Smooth muscle cell (in vitro differentiated cells): ENCODE results near the gene BCKDHA. TPM values are rescaled to one million over a fixed set of nuclear protein-coding genes. Genes with fewer than 3 reads are reported as not detected.

Experiments
- DNase-seq: peaks from one replicate; lab custom pipeline; 2025; ENCODE audit not compliant: unreplicated experiment; lab: John Stamatoyannopoulos, UW
- H2AFZ ChIP-seq: fragments of 200-600 bp; sonication (generic); 2 replicates; pipeline ENCODE4 v1.6.0; 2016; ENCODE audit warnings: antibody characterized with exemption, low read depth, mild to moderate bottlenecking
- H3F3A ChIP-seq: fragments of 200-600 bp; sonication (generic); 2 replicates; pipeline ENCODE4 v1.6.0; 2017; ENCODE audit warnings: antibody characterized with exemption, low read depth
- H3K27ac ChIP-seq: fragments of 200-600 bp; sonication (generic); 2 replicates; pipeline ENCODE4 v1.5.1; 2016; ENCODE audit warnings: low read depth, mild to moderate bottlenecking
- H3K27me3 ChIP-seq: fragments of 200-600 bp; sonication (generic); 2 replicates; pipeline ENCODE4 v1.6.1; 2016; ENCODE audit warnings: low read depth, mild to moderate bottlenecking
- H3K36me3 ChIP-seq: fragments of 200-600 bp; sonication (generic); 2 replicates; pipeline ENCODE4 v1.5.1; 2016; ENCODE audit warnings: low read depth
- H3K4me1 ChIP-seq: fragments of 200-600 bp; sonication (generic); 2 replicates; pipeline ENCODE4 v1.5.1; 2016; ENCODE audit warnings: low read depth
- H3K4me2 ChIP-seq: fragments of 200-600 bp; sonication (generic); 2 replicates; pipeline ENCODE4 v1.6.0; 2016; ENCODE audit warnings: mild to moderate bottlenecking
- H3K4me3 ChIP-seq: fragments of 200-600 bp; sonication (generic); 2 replicates; pipeline ENCODE4 v1.5.1; 2016; ENCODE audit warnings: mild to moderate bottlenecking
- H3K79me2 ChIP-seq: fragments of 200-600 bp; sonication (generic); 2 replicates; pipeline ENCODE4 v1.6.0; 2016; ENCODE audit warnings: low read depth, mild to moderate bottlenecking
- H3K9ac ChIP-seq: fragments of 200-600 bp; sonication (generic); 2 replicates; pipeline ENCODE4 v1.6.0; 2016; ENCODE audit warnings: low read depth
- H3K9me3 ChIP-seq: fragments of 200-600 bp; sonication (generic); replicated peaks from 2 replicates; pipeline ENCODE4 v1.5.1; 2016; ENCODE audit warnings: low read depth
- H4K20me1 ChIP-seq: fragments of 200-600 bp; sonication (generic); 2 replicates; pipeline ENCODE4 v1.6.0; 2016; ENCODE audit warnings: low read depth
- CTCF ChIP-seq: fragments of 200-600 bp; sonication (generic); IDR thresholded peaks from 2 replicates; pipeline ENCODE4 v1.5.1; 2017; ENCODE audit warnings: borderline replicate concordance, mild to moderate bottlenecking, antibody characterized with exemption; ENCODE audit not compliant: insufficient read depth, poor library complexity, severe bottlenecking
- WGBS: methylation state at CpG from one replicate; pipeline ENCODE4 v1.1.7; 2016; ENCODE audit warnings: low lambda C conversion rate; 5-methylcytosine and 5-hydroxymethylcytosine counted together
- polyA plus RNA-seq: library from polyadenylated mRNA; unstranded; fragments of >200 nt; fragmentation: Nextera tagmentation; extraction: Ambion mirVana; gene quantifications from 2 replicates; pipeline ENCODE4 v1.2.1, GENCODE V29; 2016
- total RNA-seq: library from RNA; depleted of rRNA; stranded (reverse); fragments of >200 nt; gene quantifications from 2 replicates; pipeline ENCODE4 v1.2.3, GENCODE V29; 2014

Gene BCKDHA
- total and polyA plus RNA-seq, 2 experiments from 2014 or later, result 24.6 to 53.9 TPM

- Histone ChIP-seq H3K9me3 (no peaks in the 10 kb centered on the region), H3K4me3 (no peak overlapping the region), H3K4me1 (peaks cover 6% of the 10 kb centered on the region), H3K79me2 (no peaks in the 10 kb centered on the region), H3K27ac (no peak overlapping the region), H3K36me3 (no peaks in the 10 kb centered on the region), H3K9ac (no peak overlapping the region), H4K20me1 (no peaks in the 10 kb centered on the region), H3F3A (no peaks in the 10 kb centered on the region), H3K4me2 (no peak overlapping the region), H3K27me3 (no peaks in the 10 kb centered on the region), H2AFZ (no peak overlapping the region)
- no peak for TF ChIP-seq CTCF
- DNase-seq, result no peak
- WGBS, result 75% methylated on average over 6 of the region's 6 CpGs
Measured at GRCh38 chr19:41430922-41431321, 33.3 kb downstream of the BCKDHA start.

GRCh38 chr19:41431426-41432386, 34.1 kb downstream of the BCKDHA start:
- Histone ChIP-seq H3K4me3 (no peak overlapping the region), H3K27ac (no peak overlapping the region), H3K4me2 (no peak overlapping the region), H3F3A (no peaks in the 10 kb centered on the region), H3K27me3 (no peaks in the 10 kb centered on the region), H3K79me2 (no peaks in the 10 kb centered on the region), H3K9ac (no peak overlapping the region), H4K20me1 (no peaks in the 10 kb centered on the region), H3K36me3 (no peaks in the 10 kb centered on the region), H3K9me3 (no peaks in the 10 kb centered on the region), H2AFZ (no peak overlapping the region), H3K4me1 (peaks cover 4% of the 10 kb centered on the region)
- TF ChIP-seq CTCF, result peak; percentile 15
- 90% methylated on average over 23 of the region's 23 CpGs for WGBS
- DNase-seq, result no peak

- no peaks in the 10 kb centered on the region for H3K9me3 ChIP-seq
- no peaks in the 10 kb centered on the region for H3K27me3 ChIP-seq
- H3K4me2 ChIP-seq, result no peak overlapping the region
- 97% methylated on average over 18 of the region's 18 CpGs for WGBS
- H3K79me2 ChIP-seq, result no peaks in the 10 kb centered on the region
- no peaks in the 10 kb centered on the region for H3K4me1 ChIP-seq
- no peak overlapping the region for H3K9ac ChIP-seq
- no peak for DNase-seq
- TF ChIP-seq CTCF, result no peak
- H3F3A ChIP-seq, result no peaks in the 10 kb centered on the region
- no peak overlapping the region for H2AFZ ChIP-seq
- no peak overlapping the region for H3K27ac ChIP-seq
- H3K36me3 ChIP-seq, result no peaks in the 10 kb centered on the region
- H4K20me1 ChIP-seq, result no peaks in the 10 kb centered on the region
- H3K4me3 ChIP-seq, result no peak overlapping the region
Measured at GRCh38 chr19:41433171-41433570, 35.6 kb downstream of the BCKDHA start.
